Measurements from ENCODE around the gene P3R3URF.
A peak's percentile ranks its signal among the peaks of the same experiment; 100 is the strongest.

- TF ChIP-seq, protein P1, sequence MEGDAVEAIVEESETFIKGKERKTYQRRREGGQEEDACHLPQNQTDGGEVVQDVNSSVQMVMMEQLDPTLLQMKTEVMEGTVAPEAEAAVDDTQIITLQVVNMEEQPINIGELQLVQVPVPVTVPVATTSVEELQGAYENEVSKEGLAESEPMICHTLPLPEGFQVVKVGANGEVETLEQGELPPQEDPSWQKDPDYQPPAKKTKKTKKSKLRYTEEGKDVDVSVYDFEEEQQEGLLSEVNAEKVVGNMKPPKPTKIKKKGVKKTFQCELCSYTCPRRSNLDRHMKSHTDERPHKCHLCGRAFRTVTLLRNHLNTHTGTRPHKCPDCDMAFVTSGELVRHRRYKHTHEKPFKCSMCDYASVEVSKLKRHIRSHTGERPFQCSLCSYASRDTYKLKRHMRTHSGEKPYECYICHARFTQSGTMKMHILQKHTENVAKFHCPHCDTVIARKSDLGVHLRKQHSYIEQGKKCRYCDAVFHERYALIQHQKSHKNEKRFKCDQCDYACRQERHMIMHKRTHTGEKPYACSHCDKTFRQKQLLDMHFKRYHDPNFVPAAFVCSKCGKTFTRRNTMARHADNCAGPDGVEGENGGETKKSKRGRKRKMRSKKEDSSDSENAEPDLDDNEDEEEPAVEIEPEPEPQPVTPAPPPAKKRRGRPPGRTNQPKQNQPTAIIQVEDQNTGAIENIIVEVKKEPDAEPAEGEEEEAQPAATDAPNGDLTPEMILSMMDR (IDR thresholded peaks at IDR 0.05), result peak; percentile 79 to 95 (median 92)
- TF ChIP-seq POLR2A (IDR thresholded peaks at IDR 0.05), result no peak
These were observed 47.2 kb upstream of the P3R3URF start for GRCh38 chr1:46223472-46223943.

Data from prostate gland (tissue), 2 donors.